ENCODE results near the gene XRCC5. TPM values are rescaled to one million over a fixed set of nuclear protein-coding genes. Genes with fewer than 3 reads are reported as not detected.

Gene XRCC5
- total RNA-seq, 4 donors from 2014 or later = 134 to 164 (median 147) TPM

GRCh38 chr2:216170076-216170763 is 61.1 kb downstream of the XRCC5 start:
- Histone ChIP-seq H3K9me3 (no peaks in the 10 kb centered on the region), H3K27ac (no peak overlapping the region), H3K36me3 (peaks cover 0 to 79% (median 9%) of the 10 kb centered on the region in 3 donors), H3K4me3 (no peak overlapping the region), H3K4me1 (no peaks in the 10 kb centered on the region), H3K27me3 (no peaks in the 10 kb centered on the region)
- whole genome bisulfite sequencing, 2 donors = 81 to 91% methylated on average over 4 of the region's 4 CpGs
- TF ChIP-seq EP300 (IDR thresholded peaks at IDR 0.05) = no peak
- TF ChIP-seq POLR2A (IDR thresholded peaks at IDR 0.05) = no peak
- TF ChIP-seq CTCF (IDR thresholded peaks at IDR 0.05) = no peak
- no peak for DNase-seq (ENCODE audit: low spot score in 2 of 2)

GRCh38 chr2:216171011-216171410 is 61.9 kb downstream of the XRCC5 start:
- Histone ChIP-seq H3K36me3 (peaks cover 0 to 82% (median 3%) of the 10 kb centered on the region in 3 donors), H3K27me3 (no peaks in the 10 kb centered on the region), H3K4me1 (no peaks in the 10 kb centered on the region), H3K27ac (no peak overlapping the region), H3K9me3 (no peaks in the 10 kb centered on the region), H3K4me3 (no peak overlapping the region)
- DNase-seq (ENCODE audit: low spot score in 2 of 2) = no peak
- 83 to 86% methylated on average over 3 of the region's 3 CpGs for WGBS, 2 donors
- TF ChIP-seq CTCF (IDR thresholded peaks at IDR 0.05) (no peak), POLR2A (IDR thresholded peaks at IDR 0.05) (no peak), EP300 (IDR thresholded peaks at IDR 0.05) (no peak)

GRCh38 chr2:216172493-216172892 is 63.3 kb downstream of the XRCC5 start:
- no peaks in the 10 kb centered on the region for H3K27me3 ChIP-seq

GRCh38 chr2:216179015-216179414 is 69.9 kb downstream of the XRCC5 start:
- WGBS, 2 donors = 73 to 81% methylated on average over 1 of the region's 1 CpG
- peaks cover 0 to 54% (median 8%) of the 10 kb centered on the region in 3 donors for H3K36me3 ChIP-seq
- no peaks in the 10 kb centered on the region for H3K9me3 ChIP-seq
- no peak for DNase-seq (ENCODE audit: low spot score in 2 of 2)
- H3K27me3 ChIP-seq = no peaks in the 10 kb centered on the region
- no peak overlapping the region for H3K4me3 ChIP-seq
- H3K4me1 ChIP-seq = peaks cover 0 to 11% (median 0%) of the 10 kb centered on the region in 4 donors
- TF ChIP-seq EP300 (IDR thresholded peaks at IDR 0.05) = no peak
- TF ChIP-seq POLR2A (IDR thresholded peaks at IDR 0.05) = no peak
- H3K27ac ChIP-seq = no peak overlapping the region

More at GRCh38 chr2:216172493-216172892, 63.3 kb downstream of the XRCC5 start:
- H3K27ac ChIP-seq = no peak overlapping the region
- peaks cover 0 to under 1% (median 0%) of the 10 kb centered on the region in 4 donors for H3K4me1 ChIP-seq
- no peak overlapping the region for H3K4me3 ChIP-seq
- H3K9me3 ChIP-seq = no peaks in the 10 kb centered on the region
- DNase-seq (ENCODE audit: low spot score in 2 of 2) = no peak
- TF ChIP-seq POLR2A (IDR thresholded peaks at IDR 0.05) (no peak), CTCF (IDR thresholded peaks at IDR 0.05) (no peak), EP300 (IDR thresholded peaks at IDR 0.05) (no peak)
- 97 to 98% methylated on average over 7 of the region's 7 CpGs for WGBS, 2 donors
- H3K36me3 ChIP-seq = peaks cover 0 to 73% (median 0%) of the 10 kb centered on the region in 3 donors

- no peak overlapping the region for H3K4me3 ChIP-seq
- peaks cover 0 to 29% (median 0%) of the 10 kb centered on the region in 4 donors for H3K4me1 ChIP-seq
- no peak overlapping the region for H3K27ac ChIP-seq
- no peaks in the 10 kb centered on the region for H3K27me3 ChIP-seq
- H3K9me3 ChIP-seq = no peaks in the 10 kb centered on the region
- H3K36me3 ChIP-seq = peaks cover 0 to 42% (median 8%) of the 10 kb centered on the region in 3 donors
- TF ChIP-seq EP300 (IDR thresholded peaks at IDR 0.05) (no peak), POLR2A (IDR thresholded peaks at IDR 0.05) (no peak), CTCF (IDR thresholded peaks at IDR 0.05) (no peak)
- 93% methylated on average over 6 of the region's 6 CpGs for WGBS, 2 donors
- DNase-seq (ENCODE audit: low spot score in 2 of 2) = no peak
Observed at GRCh38 chr2:216181351-216181750, 72.2 kb downstream of the XRCC5 start.

All from tibial nerve (tissue), 4 donors.